ENCODE data around the gene KCNJ10.
A peak's percentile ranks its signal among the peaks of the same experiment; 100 is the strongest.

The KCNJ10 gene

GRCh38 chr1:160093069-160093395 lies 23.1 kb upstream of the KCNJ10 start:
- TF ChIP-seq REST (IDR thresholded peaks at IDR 0.05; ENCODE audit: insufficient replicate concordance, low read depth) (no peak), CTCF (IDR thresholded peaks at IDR 0.05; ENCODE audit: insufficient read depth, low read length) (no peak), GABPA (IDR thresholded peaks at IDR 0.05; ENCODE audit: low read depth) (no peak), POLR2AphosphoS5 (IDR thresholded peaks at IDR 0.05; ENCODE audit: low read depth) (no peak), SPI1 (IDR thresholded peaks at IDR 0.05; ENCODE audit: borderline replicate concordance, low read depth) (no peak)
- DNase-seq (ENCODE audit: low read depth in 1 of 2, low spot score in 1 of 2): no peak
- no peak overlapping the region for H3K27ac ChIP-seq (replicated peaks)
- H3K27me3 ChIP-seq (ENCODE audit: insufficient read depth, poor library complexity, severe bottlenecking): no peaks in the 10 kb centered on the region
- H3K4me3 ChIP-seq (replicated peaks; ENCODE audit: insufficient read depth, low read length): no peak overlapping the region

- Histone ChIP-seq H3K27me3 (ENCODE audit: insufficient read depth, poor library complexity, severe bottlenecking) (no peaks in the 10 kb centered on the region), H3K27ac (replicated peaks) (no peak overlapping the region), H3K4me3 (replicated peaks; ENCODE audit: insufficient read depth, low read length) (no peak overlapping the region)
- TF ChIP-seq REST (IDR thresholded peaks at IDR 0.05; ENCODE audit: insufficient replicate concordance, low read depth) (no peak), CTCF (IDR thresholded peaks at IDR 0.05; ENCODE audit: insufficient read depth, low read length) (no peak), SPI1 (IDR thresholded peaks at IDR 0.05; ENCODE audit: borderline replicate concordance, low read depth) (no peak), GABPA (IDR thresholded peaks at IDR 0.05; ENCODE audit: low read depth) (no peak), POLR2AphosphoS5 (IDR thresholded peaks at IDR 0.05; ENCODE audit: low read depth) (no peak)
- DNase-seq (ENCODE audit: low read depth in 1 of 2, low spot score in 1 of 2): no peak
Observed at GRCh38 chr1:160092366-160093068, 22.6 kb upstream of the KCNJ10 start.

- H3K27ac ChIP-seq (replicated peaks): no peak overlapping the region
- TF ChIP-seq REST (IDR thresholded peaks at IDR 0.05; ENCODE audit: insufficient replicate concordance, low read depth): peak; percentile 75
- TF ChIP-seq POLR2AphosphoS5 (IDR thresholded peaks at IDR 0.05; ENCODE audit: low read depth): no peak
- H3K4me3 ChIP-seq (replicated peaks; ENCODE audit: insufficient read depth, low read length): no peak overlapping the region
- DNase-seq (ENCODE audit: low read depth in 1 of 2, low spot score in 1 of 2): no peak
- H3K27me3 ChIP-seq (ENCODE audit: insufficient read depth, poor library complexity, severe bottlenecking): no peaks in the 10 kb centered on the region
Observed at GRCh38 chr1:160091666-160092223, 21.8 kb upstream of the KCNJ10 start.
